Endometrial microvascular endothelial cells (primary cell): ENCODE measurements around the gene KRT20. TPM values are rescaled to one million over a fixed set of nuclear protein-coding genes. Genes with fewer than 3 reads are reported as not detected.

Source experiments
- in situ Hi-C: cut with HindIII; loops from 2 replicates; pipeline ENCODE4 v1.10.0; 2017; ENCODE audit warnings: low sequenced_read_pairs, low pct_unique_long_range_greater_than_20kb; ENCODE audit errors: inconsistent ontology term
- total RNA-seq: library from RNA; depleted of rRNA; stranded (reverse); fragments of >200 nt; gene quantifications from one replicate; pipeline ENCODE4 v1.2.3, GENCODE V29; 2015; ENCODE audit errors: inconsistent ontology term

Gene KRT20
- total RNA-seq, 1 donor from 2014 or later = not detected

GRCh38 chr17:40902498-40902897, 17.5 kb upstream of the KRT20 start:
- in situ Hi-C loops = no loop called here

GRCh38 chr17:40901981-40902474, 17.0 kb upstream of the KRT20 start:
- in situ Hi-C loops = no loop called here

- in situ Hi-C loops = no loop called here
Observed at GRCh38 chr17:40900809-40901356, 15.8 kb upstream of the KRT20 start.

- in situ Hi-C loops = no loop called here
Observed at GRCh38 chr17:40896916-40897455, 11.9 kb upstream of the KRT20 start.

- in situ Hi-C loops = no loop called here
Observed at GRCh38 chr17:40895106-40895730, 10.2 kb upstream of the KRT20 start.

- in situ Hi-C loops = no loop called here
Observed at GRCh38 chr17:40888196-40888720, 3.2 kb upstream of the KRT20 start.

GRCh38 chr17:40886090-40886489, 1.0 kb upstream of the KRT20 start:
- in situ Hi-C loops = no loop called here

- in situ Hi-C loops = no loop called here
Observed at GRCh38 chr17:40883626-40884334, 1.3 kb downstream of the KRT20 start.

- in situ Hi-C loops = no loop called here
Observed at GRCh38 chr17:40883031-40883430, 2.0 kb downstream of the KRT20 start.

GRCh38 chr17:40879026-40879425, 6.0 kb downstream of the KRT20 start:
- in situ Hi-C loops = no loop called here

GRCh38 chr17:40878044-40878443, 7.0 kb downstream of the KRT20 start:
- in situ Hi-C loops = no loop called here

GRCh38 chr17:40873801-40874200, 11.2 kb downstream of the KRT20 start:
- in situ Hi-C loops = no loop called here

- in situ Hi-C loops = no loop called here
Observed at GRCh38 chr17:40873255-40873654, 11.8 kb downstream of the KRT20 start.

- in situ Hi-C loops = no loop called here
Observed at GRCh38 chr17:40872416-40872815, 12.6 kb downstream of the KRT20 start.

- in situ Hi-C loops = no loop called here
Observed at GRCh38 chr17:40871316-40871715, 13.7 kb downstream of the KRT20 start.

- in situ Hi-C loops = no loop called here
Observed at GRCh38 chr17:40870136-40870535, 14.9 kb downstream of the KRT20 start.

GRCh38 chr17:40866838-40867237, 18.2 kb downstream of the KRT20 start, which contains the start of gene KRT12:
TSS of gene KRT12 (minus strand) at chr17:40867223. CDS start at chr17:40867186, 37 bp downstream.
- in situ Hi-C loops = no loop called here

GRCh38 chr17:40864661-40865390, 20.2 kb downstream of the KRT20 start:
- in situ Hi-C loops = no loop called here
